ENCODE results near the gene ATG101. TPM values are rescaled to one million over a fixed set of nuclear protein-coding genes. Genes with fewer than 3 reads are reported as not detected.
A peak's percentile ranks its signal among the peaks of the same experiment; 100 is the strongest.

Gene ATG101
- total and polyA plus RNA-seq, 9 of the 15 experiments (the other 6 are each of a cell fraction or from before 2014, with no cell fraction given) = 2.9 to 52.4 (median 29.7) TPM

DNA sequence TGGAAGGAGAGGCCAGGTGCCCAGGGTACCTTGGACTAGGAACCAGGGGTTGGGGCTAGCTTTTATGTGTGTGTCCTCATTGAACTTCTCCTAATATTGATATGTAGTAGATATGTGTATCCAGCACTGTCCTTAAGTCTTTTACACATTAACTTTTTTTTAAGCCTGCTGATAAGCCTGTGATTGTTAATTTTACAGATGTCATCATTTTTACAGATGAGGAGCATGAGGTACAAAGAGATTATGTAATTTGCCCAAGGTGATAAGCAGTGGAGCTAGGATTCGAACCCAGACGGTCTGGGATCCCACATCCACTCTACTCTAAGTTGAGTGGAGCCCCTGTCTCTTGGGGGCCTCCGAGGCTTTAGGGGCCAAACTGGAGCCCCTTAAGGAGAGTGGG is 28.7 kb upstream of the ATG101 start:
- Histone ChIP-seq H3K79me2 (ENCODE audit: control insufficient read depth, insufficient read depth, low read length) (no peaks in the 10 kb centered on the region), H3K27me3 (ENCODE audit: control insufficient read depth in 2 of 2, insufficient read depth in 2 of 2, low read length in 2 of 2) (peaks cover 0 to 6% of the 10 kb centered on the region in 2 experiments; a peak in 1 of 5 replicates), H3K9ac (ENCODE audit: insufficient read depth in 1 of 2, low read depth in 2 of 2, low read length in 2 of 2) (no peak overlapping the region), H3K9me3 (replicated peaks; ENCODE audit: control insufficient read depth, insufficient read depth, low read depth, low read length) (no peaks in the 10 kb centered on the region), H3K4me2 (ENCODE audit: insufficient read depth, low read length) (no peak overlapping the region), H3K36me3 (ENCODE audit: control insufficient read depth, insufficient read depth, low read length) (no peaks in the 10 kb centered on the region), H3K9me1 (ENCODE audit: control insufficient read depth, insufficient read depth, low read length) (no peaks in the 10 kb centered on the region), H3K27ac (ENCODE audit: extremely low read depth, low read depth, low read length) (no peak overlapping the region), H2AFZ (ENCODE audit: low read depth, low read length) (no peak overlapping the region), H3K4me1 (replicated peaks in 1 of 2; ENCODE audit: control insufficient read depth in 2 of 2, insufficient read depth in 2 of 2, low read length in 2 of 2) (peaks cover 9 to 41% of the 10 kb centered on the region in 2 experiments; a peak in 4 of 5 replicates), H3K4me3 (no peak overlapping the region), H4K20me1 (replicated peaks; ENCODE audit: control insufficient read depth, insufficient read depth, low read length) (no peaks in the 10 kb centered on the region)
- peak; percentile 47 for TF ChIP-seq ZNF316 (IDR thresholded peaks at IDR 0.05)
- TF ChIP-seq MTA2 (IDR thresholded peaks at IDR 0.05; ENCODE audit: low read depth) = no peak
- no peak for TF ChIP-seq ZNF41 (CRISPR knock-in tag; conservative IDR thresholded peaks at IDR 0.05)
- TF ChIP-seq HDAC2 (IDR thresholded peaks at IDR 0.05) = no peak
- TF ChIP-seq MCM7 (IDR thresholded peaks at IDR 0.05) = no peak
- in situ Hi-C loops (cut with MboI) = no loop called here
- WGBS (ENCODE audit: insufficient coverage, low coverage, missing lambda C conversion rate) = 15% methylated on average over 3 of the region's 3 CpGs
- BruUV-seq (replicated peaks) = no TSS peak
- intact Hi-C loops (cut with micrococcal nuclease) = no loop called here
- ChIA-PET POLR2A (interaction anchor here (1.1 kb wide), 1 partner anchor 10 kb away, joined by 6 read pairs; the partner anchor contains the start of gene NR4A1), CTCF (ENCODE audit: low intra/inter-chr PET ratio) (no interaction called here)
- FAIRE-seq (no peak), ATAC-seq (no peak), DNase-seq (ENCODE audit: extremely low read depth in 1 of 4, low spot score in 3 of 4) (no peak)

DNA sequence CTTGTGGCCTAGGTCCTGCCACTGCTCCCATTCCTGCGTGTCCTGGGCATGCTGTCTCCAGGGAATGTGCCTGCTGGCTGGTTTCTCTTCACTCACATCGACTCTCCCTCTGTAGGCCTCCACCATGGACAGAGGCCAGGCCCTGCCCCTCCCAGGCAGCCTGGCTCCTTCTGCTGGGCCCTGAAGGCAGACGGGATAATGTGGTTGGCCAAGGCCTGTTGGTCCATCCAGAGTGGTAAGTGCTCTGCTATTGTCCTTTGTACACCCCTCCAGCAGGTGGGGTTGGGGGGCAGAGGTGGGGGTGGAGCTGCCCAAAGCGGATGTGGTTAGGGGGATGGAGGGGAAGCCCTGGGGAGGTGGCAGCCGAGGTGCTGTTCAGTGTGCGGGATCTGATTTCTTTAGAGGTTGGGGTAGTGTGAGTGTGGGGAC is 28.1 kb upstream of the ATG101 start:
- intact Hi-C loops (cut with micrococcal nuclease) = no loop called here
- H4K20me1 ChIP-seq (replicated peaks; ENCODE audit: control insufficient read depth, insufficient read depth, low read length) = no peaks in the 10 kb centered on the region
- H3K79me2 ChIP-seq (ENCODE audit: control insufficient read depth, insufficient read depth, low read length) = no peaks in the 10 kb centered on the region
- H3K27ac ChIP-seq (ENCODE audit: extremely low read depth, low read depth, low read length) = no peak overlapping the region
- in situ Hi-C loops (cut with MboI) = no loop called here
- H3K27me3 ChIP-seq (ENCODE audit: control insufficient read depth in 2 of 2, insufficient read depth in 2 of 2, low read length in 2 of 2) = peaks cover 0 to 6% of the 10 kb centered on the region in 2 experiments; a peak in 1 of 5 replicates
- ATAC-seq (peak; percentile 58), DNase-seq (ENCODE audit: extremely low read depth in 1 of 4, low spot score in 3 of 4) (peak; percentile 40 to 58 (median 50)), FAIRE-seq (peak; percentile 29)
- WGBS (ENCODE audit: insufficient coverage, low coverage, missing lambda C conversion rate) = 15% methylated on average over 4 of the region's 6 CpGs
- H2AFZ ChIP-seq (ENCODE audit: low read depth, low read length) = no peak overlapping the region
- no peaks in the 10 kb centered on the region for H3K36me3 ChIP-seq (ENCODE audit: control insufficient read depth, insufficient read depth, low read length)
- no TSS peak for BruUV-seq (replicated peaks)
- H3K9me1 ChIP-seq (ENCODE audit: control insufficient read depth, insufficient read depth, low read length) = no peaks in the 10 kb centered on the region
- ChIA-PET POLR2A (interaction anchor here (1.1 kb wide), 1 partner anchor 10 kb away, joined by 6 read pairs; the partner anchor contains the start of gene NR4A1), CTCF (ENCODE audit: low intra/inter-chr PET ratio) (interaction anchor here (0.7 kb wide), 1 partner anchor 53 kb away, joined by 3 read pairs; no protein-coding TSS in a partner anchor)
- H3K9me3 ChIP-seq (replicated peaks; ENCODE audit: control insufficient read depth, insufficient read depth, low read depth, low read length) = no peaks in the 10 kb centered on the region
- peaks cover 4 to 37% of the 10 kb centered on the region in 2 experiments; a peak in 4 of 5 replicates for H3K4me1 ChIP-seq (replicated peaks in 1 of 2; ENCODE audit: control insufficient read depth in 2 of 2, insufficient read depth in 2 of 2, low read length in 2 of 2)
- no peak overlapping the region for H3K4me2 ChIP-seq (ENCODE audit: insufficient read depth, low read length)
- H3K4me3 ChIP-seq = no peak overlapping the region
- peak overlapping the region in 1 of 2 experiments; percentile 20; a peak in 1 of 4 replicates for H3K9ac ChIP-seq (ENCODE audit: insufficient read depth in 1 of 2, low read depth in 2 of 2, low read length in 2 of 2)
- TF ChIP-seq, protein P1, sequence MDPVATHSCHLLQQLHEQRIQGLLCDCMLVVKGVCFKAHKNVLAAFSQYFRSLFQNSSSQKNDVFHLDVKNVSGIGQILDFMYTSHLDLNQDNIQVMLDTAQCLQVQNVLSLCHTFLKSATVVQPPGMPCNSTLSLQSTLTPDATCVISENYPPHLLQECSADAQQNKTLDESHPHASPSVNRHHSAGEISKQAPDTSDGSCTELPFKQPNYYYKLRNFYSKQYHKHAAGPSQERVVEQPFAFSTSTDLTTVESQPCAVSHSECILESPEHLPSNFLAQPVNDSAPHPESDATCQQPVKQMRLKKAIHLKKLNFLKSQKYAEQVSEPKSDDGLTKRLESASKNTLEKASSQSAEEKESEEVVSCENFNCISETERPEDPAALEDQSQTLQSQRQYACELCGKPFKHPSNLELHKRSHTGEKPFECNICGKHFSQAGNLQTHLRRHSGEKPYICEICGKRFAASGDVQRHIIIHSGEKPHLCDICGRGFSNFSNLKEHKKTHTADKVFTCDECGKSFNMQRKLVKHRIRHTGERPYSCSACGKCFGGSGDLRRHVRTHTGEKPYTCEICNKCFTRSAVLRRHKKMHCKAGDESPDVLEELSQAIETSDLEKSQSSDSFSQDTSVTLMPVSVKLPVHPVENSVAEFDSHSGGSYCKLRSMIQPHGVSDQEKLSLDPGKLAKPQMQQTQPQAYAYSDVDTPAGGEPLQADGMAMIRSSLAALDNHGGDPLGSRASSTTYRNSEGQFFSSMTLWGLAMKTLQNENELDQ (CRISPR knock-in tag; IDR thresholded peaks at IDR 0.05; ENCODE audit: borderline replicate concordance) = no peak
- TF ChIP-seq CTBP1 (IDR thresholded peaks at IDR 0.05; ENCODE audit: borderline replicate concordance) = peak; percentile 33; the same call in 1 of the 2 replicates
- no peak for TF ChIP-seq SIN3A (IDR thresholded peaks at IDR 0.05; ENCODE audit: borderline replicate concordance in 2 of 2, control insufficient read depth in 1 of 2, low read depth in 2 of 2, low read length in 2 of 2)
- no peak for TF ChIP-seq U2AF1 (optimal IDR thresholded peaks at IDR 0.05; ENCODE audit: low read depth, low read length)
- no peak for TF ChIP-seq RFX5 (IDR thresholded peaks at IDR 0.05; ENCODE audit: low read depth, low read length)
- no peak for TF ChIP-seq NFIX (CRISPR knock-in tag; IDR thresholded peaks at IDR 0.05; ENCODE audit: low read depth)
- TF ChIP-seq TSC22D4 (tag; IDR thresholded peaks at IDR 0.05) = no peak
- TF ChIP-seq SMAD1 (IDR thresholded peaks at IDR 0.05; ENCODE audit: low read depth, low read length, partially characterized antibody) = no peak

All from K562 (cell line).